NB4 (cell line): ENCODE results near the gene C1QTNF6.
"Not testable (repeated sequence)": the region's sequence is repeated elsewhere in the genome, so short reads cannot be mapped to it uniquely, and the experiment has no call there.

Experiments used
- DNase-seq: peaks from one replicate; pipeline ENCODE4 v3.0.0; 2010; ENCODE audit warnings: low read depth
- H3K4me3 ChIP-seq: one replicate; pipeline ENCODE4 v1.5.1; 2011; ENCODE audit warnings: mild to moderate bottlenecking, low read depth, low read length, moderate library complexity
- MYC ChIP-seq: IDR thresholded peaks from 2 replicates; pipeline ENCODE4 v1.6.1; 2011; ENCODE audit warnings: low read depth, low read length
- POLR2A ChIP-seq: IDR thresholded peaks from 2 replicates; pipeline ENCODE4 v1.6.1; 2011; ENCODE audit warnings: mild to moderate bottlenecking; ENCODE audit not compliant: insufficient read length; ENCODE audit errors: extremely low read depth
- TF ChIP-seq, protein P1 (sequence below): IDR thresholded peaks from one replicate; pipeline ENCODE4 v1.5.1; 2012; ENCODE audit warnings: low read depth, low read length
- TF ChIP-seq, protein P2 (sequence below): IDR thresholded peaks from 2 replicates; pipeline ENCODE4 v1.6.1; 2011; ENCODE audit warnings: low read depth, low read length

C1QTNF6 gene

DNA sequence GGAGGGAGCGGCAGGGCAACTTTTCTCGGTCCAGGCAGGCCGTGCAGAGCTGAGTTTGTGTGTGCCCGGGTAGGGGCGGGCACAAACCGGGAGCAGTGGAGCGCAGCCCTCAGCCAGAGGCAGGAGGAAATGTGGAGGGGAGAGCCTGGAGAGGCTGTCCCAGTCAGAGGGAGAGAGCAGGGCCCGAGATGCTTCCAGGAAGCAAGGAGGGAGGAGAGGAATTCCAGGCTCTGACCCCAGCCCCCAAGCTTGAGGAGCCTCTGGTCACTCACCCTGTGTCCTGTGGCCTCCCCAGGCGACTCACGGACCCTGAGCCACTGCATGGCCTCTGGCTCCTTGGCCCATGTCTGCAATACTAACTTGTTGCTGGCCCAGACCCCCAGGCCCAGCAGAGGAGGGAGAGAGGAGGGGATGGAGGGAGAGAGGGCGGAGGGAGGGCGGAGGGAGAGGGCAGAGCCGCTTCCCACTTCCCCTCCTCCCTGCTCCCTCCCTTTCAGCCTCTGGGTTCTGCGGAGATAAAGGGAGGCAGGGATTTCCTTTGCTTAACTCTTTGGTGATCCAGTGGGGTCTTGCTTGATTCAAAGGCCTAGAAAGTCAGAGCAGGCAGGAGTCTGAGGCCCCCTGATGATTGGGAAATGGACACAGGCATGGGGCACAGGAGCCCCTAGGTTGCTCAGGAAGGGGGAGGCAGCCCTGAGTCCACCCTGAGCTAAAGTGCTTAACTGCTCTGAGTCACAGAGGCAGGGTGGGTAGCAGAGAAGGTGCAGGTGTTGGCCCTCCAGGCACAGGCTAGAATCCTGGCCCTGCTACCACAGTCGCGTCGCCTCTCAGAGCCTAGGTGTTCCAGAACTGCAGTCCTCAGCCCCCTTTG is at the start of gene C1QTNF6:
TSS of gene C1QTNF6 (minus strand) at position 357 of the 871 bp plus-strand sequence. CDS start at position 323, 34 bp downstream.
- TF ChIP-seq MYC (no peak), POLR2A (no peak)
- TF ChIP-seq, protein P1, sequence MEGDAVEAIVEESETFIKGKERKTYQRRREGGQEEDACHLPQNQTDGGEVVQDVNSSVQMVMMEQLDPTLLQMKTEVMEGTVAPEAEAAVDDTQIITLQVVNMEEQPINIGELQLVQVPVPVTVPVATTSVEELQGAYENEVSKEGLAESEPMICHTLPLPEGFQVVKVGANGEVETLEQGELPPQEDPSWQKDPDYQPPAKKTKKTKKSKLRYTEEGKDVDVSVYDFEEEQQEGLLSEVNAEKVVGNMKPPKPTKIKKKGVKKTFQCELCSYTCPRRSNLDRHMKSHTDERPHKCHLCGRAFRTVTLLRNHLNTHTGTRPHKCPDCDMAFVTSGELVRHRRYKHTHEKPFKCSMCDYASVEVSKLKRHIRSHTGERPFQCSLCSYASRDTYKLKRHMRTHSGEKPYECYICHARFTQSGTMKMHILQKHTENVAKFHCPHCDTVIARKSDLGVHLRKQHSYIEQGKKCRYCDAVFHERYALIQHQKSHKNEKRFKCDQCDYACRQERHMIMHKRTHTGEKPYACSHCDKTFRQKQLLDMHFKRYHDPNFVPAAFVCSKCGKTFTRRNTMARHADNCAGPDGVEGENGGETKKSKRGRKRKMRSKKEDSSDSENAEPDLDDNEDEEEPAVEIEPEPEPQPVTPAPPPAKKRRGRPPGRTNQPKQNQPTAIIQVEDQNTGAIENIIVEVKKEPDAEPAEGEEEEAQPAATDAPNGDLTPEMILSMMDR = no peak
- TF ChIP-seq, protein P2, sequence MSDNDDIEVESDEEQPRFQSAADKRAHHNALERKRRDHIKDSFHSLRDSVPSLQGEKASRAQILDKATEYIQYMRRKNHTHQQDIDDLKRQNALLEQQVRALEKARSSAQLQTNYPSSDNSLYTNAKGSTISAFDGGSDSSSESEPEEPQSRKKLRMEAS = no peak
- no peak for DNase-seq
- no peak within 1 kb of the TSS for H3K4me3 ChIP-seq

- DNase-seq = no peak
- H3K4me3 ChIP-seq = no peak overlapping the region
- TF ChIP-seq MYC (no peak), POLR2A (no peak)
- TF ChIP-seq, protein P1 = no peak
- TF ChIP-seq, protein P2 = no peak
Measured at GRCh38 chr22:37235897-37236607, 48.0 kb upstream of the C1QTNF6 start.

GRCh38 chr22:37234736-37235711 is 47.0 kb upstream of the C1QTNF6 start:
- no peak for DNase-seq
- no peak overlapping the region for H3K4me3 ChIP-seq
- TF ChIP-seq MYC (no peak), POLR2A (no peak)
- TF ChIP-seq, protein P2 = no peak
- TF ChIP-seq, protein P1 = no peak

GRCh38 chr22:37233751-37234631 is 45.9 kb upstream of the C1QTNF6 start:
- no peak overlapping the region for H3K4me3 ChIP-seq
- TF ChIP-seq, protein P1 = no peak
- TF ChIP-seq, protein P2 = no peak
- TF ChIP-seq MYC = no peak
- no peak for TF ChIP-seq POLR2A
- DNase-seq = no peak

DNA sequence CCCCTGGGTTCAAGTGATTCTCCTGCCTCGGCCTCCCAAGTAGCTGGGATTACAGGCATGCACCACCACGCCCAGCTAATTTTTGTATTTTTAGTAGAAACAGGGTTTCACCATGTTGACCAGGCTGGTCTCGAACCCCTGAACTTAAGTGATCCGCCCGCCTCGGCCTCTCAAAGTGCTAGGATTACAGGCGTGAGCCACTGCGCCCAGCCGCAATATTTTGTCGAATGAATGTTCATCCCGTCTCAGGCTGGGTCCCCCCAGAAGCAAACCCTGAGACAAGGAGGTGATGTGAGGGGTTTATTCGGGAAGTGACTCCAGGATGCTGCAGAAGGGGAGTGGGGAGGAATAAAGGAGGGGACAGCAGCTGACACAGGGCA is 45.3 kb upstream of the C1QTNF6 start:
- DNase-seq, H3K4me3 ChIP-seq: not testable (repeated sequence)
